OCI-LY3 (cell line): Measurements from ENCODE around the gene ESR1.

ENCODE experiments used
- EZH2phosphoT487 ChIP-seq: fragments of 200-600 bp; shearing (Covaris generic); IDR thresholded peaks from 2 replicates; pipeline ENCODE4 v1.6.1; 2018; ENCODE audit warnings: antibody characterized with exemption, mixed run types, low read depth
- TF ChIP-seq, protein P1 (sequence below): fragments of 200-600, 300-600 bp; sonication (generic); IDR thresholded peaks from 2 replicates; pipeline ENCODE4 v1.5.1; 2014; ENCODE audit warnings: antibody characterized with exemption, low read length, low read depth

DNA sequence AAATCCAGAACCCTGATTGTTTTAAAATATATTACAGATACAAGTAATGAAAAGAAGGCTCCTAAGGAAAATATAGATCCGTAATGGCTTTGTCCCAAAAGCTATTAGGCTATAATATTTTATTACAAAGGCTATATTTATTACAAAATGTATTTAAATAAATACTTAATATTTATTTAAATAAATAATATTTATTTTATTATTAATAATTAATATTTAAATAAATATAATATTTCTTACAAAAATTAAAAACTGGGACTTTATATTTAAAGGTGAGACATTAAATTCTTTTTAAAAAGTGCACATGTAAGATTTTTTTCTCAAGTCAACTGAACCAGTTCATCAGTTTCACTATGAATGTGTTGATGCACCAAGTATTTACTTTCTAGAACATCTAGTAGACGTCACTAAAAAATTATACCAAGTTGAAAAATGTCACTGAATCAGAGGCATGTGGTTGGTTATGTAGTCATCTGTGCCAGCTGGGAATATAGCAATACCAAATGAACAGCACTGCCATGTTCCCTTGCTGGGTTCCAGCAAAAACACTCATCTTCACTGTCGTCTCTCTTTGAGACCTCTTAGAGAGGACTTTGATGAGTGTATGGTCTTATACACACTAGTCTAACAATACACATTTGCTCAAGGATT is 278.9 kb downstream of the ESR1 start:
- TF ChIP-seq, protein P1, sequence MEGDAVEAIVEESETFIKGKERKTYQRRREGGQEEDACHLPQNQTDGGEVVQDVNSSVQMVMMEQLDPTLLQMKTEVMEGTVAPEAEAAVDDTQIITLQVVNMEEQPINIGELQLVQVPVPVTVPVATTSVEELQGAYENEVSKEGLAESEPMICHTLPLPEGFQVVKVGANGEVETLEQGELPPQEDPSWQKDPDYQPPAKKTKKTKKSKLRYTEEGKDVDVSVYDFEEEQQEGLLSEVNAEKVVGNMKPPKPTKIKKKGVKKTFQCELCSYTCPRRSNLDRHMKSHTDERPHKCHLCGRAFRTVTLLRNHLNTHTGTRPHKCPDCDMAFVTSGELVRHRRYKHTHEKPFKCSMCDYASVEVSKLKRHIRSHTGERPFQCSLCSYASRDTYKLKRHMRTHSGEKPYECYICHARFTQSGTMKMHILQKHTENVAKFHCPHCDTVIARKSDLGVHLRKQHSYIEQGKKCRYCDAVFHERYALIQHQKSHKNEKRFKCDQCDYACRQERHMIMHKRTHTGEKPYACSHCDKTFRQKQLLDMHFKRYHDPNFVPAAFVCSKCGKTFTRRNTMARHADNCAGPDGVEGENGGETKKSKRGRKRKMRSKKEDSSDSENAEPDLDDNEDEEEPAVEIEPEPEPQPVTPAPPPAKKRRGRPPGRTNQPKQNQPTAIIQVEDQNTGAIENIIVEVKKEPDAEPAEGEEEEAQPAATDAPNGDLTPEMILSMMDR, result no peak
- no peak for TF ChIP-seq EZH2phosphoT487
